Measurements from ENCODE around the gene VAMP5.

DNA sequence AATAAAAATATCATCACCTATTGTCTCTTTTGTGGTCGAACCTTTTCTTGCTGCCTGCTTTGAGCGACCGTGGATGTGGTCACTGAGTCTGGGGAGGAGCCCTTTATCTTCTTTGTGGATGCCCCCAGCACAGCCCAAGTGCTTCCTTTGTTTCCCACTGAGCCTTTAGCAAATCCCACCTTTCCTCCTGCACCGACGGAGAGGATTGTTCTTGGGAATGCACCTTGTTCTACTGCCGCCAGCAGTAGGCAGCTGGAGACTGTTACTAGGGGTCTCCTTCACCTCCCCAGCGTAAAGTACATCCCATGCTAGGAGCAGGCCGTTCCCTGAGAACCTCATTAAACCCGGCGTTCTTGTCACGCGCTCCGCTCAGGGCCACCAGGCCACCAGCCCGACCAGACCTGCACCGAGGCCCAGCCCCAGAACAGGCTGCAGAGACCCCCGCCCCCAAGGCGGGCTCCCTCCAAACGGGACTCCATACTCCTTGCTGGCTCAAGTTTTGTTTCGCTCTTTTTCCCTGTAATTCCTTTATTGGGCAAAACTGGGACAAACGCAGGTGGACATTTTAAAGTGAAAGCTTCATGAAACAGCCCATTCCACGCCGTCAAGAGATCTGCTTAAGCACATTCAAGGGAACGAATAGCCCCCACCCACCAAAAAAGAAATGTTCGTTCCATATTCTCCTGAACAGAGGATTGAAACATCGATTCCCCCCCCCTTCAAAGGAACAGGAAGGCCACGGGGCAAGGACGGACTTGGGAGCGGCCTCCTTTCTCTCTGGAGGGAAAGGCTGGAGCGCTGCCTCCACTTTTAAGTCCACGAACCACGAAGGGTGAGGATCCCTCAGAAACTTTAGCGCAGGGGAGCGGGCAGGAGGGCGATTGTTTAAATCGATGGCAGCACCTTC lies 46.4 kb upstream of the VAMP5 start:
- TF ChIP-seq CTCF (conservative IDR thresholded peaks at IDR 0.05; ENCODE audit: low read length): peak; percentile 36
- TF ChIP-seq EZH2phosphoT487 (IDR thresholded peaks at IDR 0.05; ENCODE audit: borderline replicate concordance): no peak
